ENCODE data around the gene CARTPT.

GRCh38 chr5:71719063-71719964 is at the start of gene CARTPT:
- TF ChIP-seq CTCF (conservative IDR thresholded peaks at IDR 0.05 in 1 of 2, IDR thresholded peaks at IDR 0.05 in 1 of 2; ENCODE audit: low read depth in 1 of 2, low read length in 2 of 2): no peak
- no peak for TF ChIP-seq EZH2 (IDR thresholded peaks at IDR 0.05; ENCODE audit: low read length, missing control alignments)
